WTC11 (cell line): ENCODE data around the gene ERC1. TPM values are rescaled to one million over a fixed set of nuclear protein-coding genes. Genes with fewer than 3 reads are reported as not detected.

Source experiments
- ATAC-seq: fragments of 200-7000 bp; cut with Tn5 transposase; 2 replicates; pipeline ENCODE4 v1.10.0; 2021; ENCODE audit warnings: mild to moderate bottlenecking, moderate library complexity
- CTCF ChIA-PET: fragments of 300-600 bp; sonication (Branson Sonifier 250); formaldehyde crosslinking; loops from one replicate; lab custom pipeline; 2021; ENCODE audit warnings: antibody characterized with exemption; lab: Charles Lee
- POLR2A ChIA-PET: fragments of 350-600 bp; sonication (Branson Sonifier 250); formaldehyde crosslinking; loops from one replicate; lab custom pipeline; 2021; ENCODE audit warnings: antibody characterized with exemption; lab: Charles Lee
- DNase-seq: peaks from one replicate; pipeline ENCODE4 v3.0.0; 2021; ENCODE audit warnings: low spot score
- H3K27ac Mint-ChIP-seq: 2 replicates; pipeline ENCODE4 v1.8.0; 2021; ENCODE audit warnings: mixed read lengths
- H3K27me3 Mint-ChIP-seq: 2 replicates; pipeline ENCODE4 v1.8.0; 2021; ENCODE audit warnings: low read depth, mild to moderate bottlenecking, moderate library complexity, mixed read lengths
- H3K36me3 Mint-ChIP-seq: 2 replicates; pipeline ENCODE4 v1.8.0; 2021; ENCODE audit warnings: mixed read lengths
- H3K4me1 Mint-ChIP-seq: 2 replicates; pipeline ENCODE4 v1.8.0; 2022; ENCODE audit warnings: mixed read lengths
- H3K4me3 Mint-ChIP-seq: 2 replicates; pipeline ENCODE4 v1.8.0; 2021; ENCODE audit warnings: mild to moderate bottlenecking, moderate library complexity, mixed read lengths
- H3K9me3 Mint-ChIP-seq: 2 replicates; pipeline ENCODE4 v1.8.0; 2021; ENCODE audit warnings: mixed read lengths
- EMX1 ChIP-seq: fragments of 250-450 bp; sonication (Bioruptor Pico); IDR thresholded peaks from 2 replicates; pipeline ENCODE4 v1.8.0; 2021; ENCODE audit warnings: mild to moderate bottlenecking
- FOXJ3 ChIP-seq: sonication (generic); formaldehyde crosslinking; IDR thresholded peaks from 2 replicates; pipeline ENCODE4 v1.9.0; 2021; ENCODE audit warnings: missing genetic modification reagents, mild to moderate bottlenecking, borderline replicate concordance
- GRHL2 ChIP-seq: fragments of 250-450 bp; sonication (Bioruptor Pico); IDR thresholded peaks from 2 replicates; pipeline ENCODE4 v1.8.0; 2022; ENCODE audit warnings: mild to moderate bottlenecking, moderate library complexity; ENCODE audit not compliant: insufficient replicate concordance, severe bottlenecking
- HMGA2 ChIP-seq: fragments of 250-450 bp; sonication (Bioruptor Pico); IDR thresholded peaks from 2 replicates; pipeline ENCODE4 v1.4.0; 2021; ENCODE audit warnings: mild to moderate bottlenecking, moderate library complexity
- JUN ChIP-seq: sonication (generic); formaldehyde crosslinking; IDR thresholded peaks from 2 replicates; pipeline ENCODE4 v1.8.0; 2023; ENCODE audit warnings: mild to moderate bottlenecking, missing genetic modification reagents
- PRRX2 ChIP-seq: fragments of 250-450 bp; sonication (Bioruptor Pico); IDR thresholded peaks from 2 replicates; pipeline ENCODE4 v1.8.0; 2021; ENCODE audit warnings: mild to moderate bottlenecking
- SMAD3 ChIP-seq: sonication (generic); formaldehyde crosslinking; IDR thresholded peaks from 2 replicates; pipeline ENCODE4 v1.8.0; 2022; ENCODE audit warnings: missing genetic modification reagents, mild to moderate bottlenecking, borderline replicate concordance
- TEAD4 ChIP-seq: sonication (generic); formaldehyde crosslinking; IDR thresholded peaks from 2 replicates; pipeline ENCODE4 v1.8.0; 2022; ENCODE audit warnings: mild to moderate bottlenecking, missing genetic modification reagents
- TP53 ChIP-seq: sonication (generic); formaldehyde crosslinking; IDR thresholded peaks from 2 replicates; pipeline ENCODE4 v1.8.1; 2023; ENCODE audit warnings: mild to moderate bottlenecking, missing genetic modification reagents
- ZNF121 ChIP-seq: sonication (generic); formaldehyde crosslinking; IDR thresholded peaks from 2 replicates; pipeline ENCODE4 v1.8.0; 2023; ENCODE audit warnings: missing genetic modification reagents
- ZNF219 ChIP-seq: sonication (generic); formaldehyde crosslinking; IDR thresholded peaks from 2 replicates; pipeline ENCODE4 v1.8.0; 2023; ENCODE audit warnings: missing genetic modification reagents, mild to moderate bottlenecking, borderline replicate concordance
- ZNF671 ChIP-seq: fragments of 250-450 bp; sonication (Bioruptor Pico); IDR thresholded peaks from 2 replicates; pipeline ENCODE4 v1.8.0; 2021; ENCODE audit warnings: mild to moderate bottlenecking
- total RNA-seq: library from RNA; stranded (reverse); gene quantifications from 3 replicates; pipeline ENCODE4 v1.2.3, GENCODE V29; 2021
- TF ChIP-seq, protein P1 (sequence below): fragments of 250-450 bp; sonication (Bioruptor Pico); IDR thresholded peaks from 2 replicates; pipeline ENCODE4 v1.9.0; 2021; ENCODE audit warnings: moderate library complexity, mild to moderate bottlenecking, inconsistent platforms, borderline replicate concordance
- TF ChIP-seq, protein P2 (sequence below): sonication (generic); formaldehyde crosslinking; IDR thresholded peaks from 2 replicates; pipeline ENCODE4 v1.8.0; 2022; ENCODE audit warnings: mild to moderate bottlenecking, missing genetic modification reagents
- TF ChIP-seq, protein P3 (sequence below): sonication (generic); formaldehyde crosslinking; IDR thresholded peaks from 2 replicates; pipeline ENCODE4 v1.8.1; 2023; ENCODE audit warnings: mild to moderate bottlenecking, missing genetic modification reagents
- TF ChIP-seq, protein P4 (sequence below): sonication (generic); formaldehyde crosslinking; IDR thresholded peaks from 2 replicates; pipeline ENCODE4 v1.8.1; 2023; ENCODE audit warnings: mild to moderate bottlenecking, missing genetic modification reagents, borderline replicate concordance
- TF ChIP-seq, protein P5 (sequence below): sonication (generic); formaldehyde crosslinking; IDR thresholded peaks from 2 replicates; pipeline ENCODE4 v1.8.0; 2023; ENCODE audit warnings: missing genetic modification reagents, mild to moderate bottlenecking, borderline replicate concordance
- TF ChIP-seq, protein P6 (sequence below): sonication (generic); formaldehyde crosslinking; IDR thresholded peaks from 2 replicates; pipeline ENCODE4 v1.8.0; 2022; ENCODE audit warnings: missing genetic modification reagents
- TF ChIP-seq, protein P7 (sequence below): sonication (generic); formaldehyde crosslinking; IDR thresholded peaks from 2 replicates; pipeline ENCODE4 v1.8.1; 2023; ENCODE audit warnings: mild to moderate bottlenecking, missing genetic modification reagents, moderate library complexity

Gene ERC1
- total RNA-seq, 1 experiment from 2014 or later = 47.5 TPM

DNA sequence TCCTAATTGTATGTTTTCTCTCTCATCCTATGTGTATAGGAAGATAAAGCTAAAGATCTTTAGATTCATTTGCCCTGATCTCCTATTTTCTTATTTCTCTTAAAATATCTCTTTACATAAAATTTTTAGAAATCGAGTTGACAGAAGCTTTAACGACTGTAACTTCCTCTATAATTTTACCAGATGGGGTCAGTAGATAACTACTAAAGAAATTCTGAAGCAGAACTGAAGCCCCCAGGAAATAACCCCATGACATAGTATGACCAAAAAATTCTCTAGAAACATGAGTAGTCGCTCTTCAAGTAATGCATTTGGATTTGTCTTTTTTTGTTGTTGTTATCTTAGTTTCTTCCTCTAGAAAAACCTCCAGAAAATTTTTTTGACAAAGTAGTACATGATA, 288.0 kb downstream of the ERC1 start:
- no peaks in the 10 kb centered on the region for H3K27me3 Mint-ChIP-seq
- CTCF ChIA-PET = no interaction called here
- POLR2A ChIA-PET = no interaction called here
- DNase-seq (no peak), ATAC-seq (no peak)
- no peak overlapping the region for H3K4me3 Mint-ChIP-seq
- no peaks in the 10 kb centered on the region for H3K9me3 Mint-ChIP-seq
- H3K27ac Mint-ChIP-seq = no peak overlapping the region
- H3K36me3 Mint-ChIP-seq = no peaks in the 10 kb centered on the region
- peaks cover 15% of the 10 kb centered on the region for H3K4me1 Mint-ChIP-seq
- TF ChIP-seq ZNF121 (CRISPR knock-in tag) (no peak), FOXJ3 (CRISPR knock-in tag) (no peak), PRRX2 (CRISPR knock-in tag) (no peak), GRHL2 (CRISPR knock-in tag) (no peak), JUN (no peak), SMAD3 (no peak), EMX1 (no peak), ZNF219 (no peak), HMGA2 (CRISPR knock-in tag) (no peak), TP53 (CRISPR knock-in tag) (no peak)
- TF ChIP-seq, protein P1, sequence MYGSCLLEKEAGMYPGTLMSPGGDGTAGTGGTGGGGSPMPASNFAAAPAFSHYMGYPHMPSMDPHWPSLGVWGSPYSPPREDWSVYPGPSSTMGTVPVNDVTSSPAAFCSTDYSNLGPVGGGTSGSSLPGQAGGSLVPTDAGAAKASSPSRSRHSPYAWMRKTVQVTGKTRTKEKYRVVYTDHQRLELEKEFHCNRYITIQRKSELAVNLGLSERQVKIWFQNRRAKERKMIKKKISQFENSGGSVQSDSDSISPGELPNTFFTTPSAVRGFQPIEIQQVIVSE (CRISPR knock-in tag) = no peak
- TF ChIP-seq, protein P2, sequence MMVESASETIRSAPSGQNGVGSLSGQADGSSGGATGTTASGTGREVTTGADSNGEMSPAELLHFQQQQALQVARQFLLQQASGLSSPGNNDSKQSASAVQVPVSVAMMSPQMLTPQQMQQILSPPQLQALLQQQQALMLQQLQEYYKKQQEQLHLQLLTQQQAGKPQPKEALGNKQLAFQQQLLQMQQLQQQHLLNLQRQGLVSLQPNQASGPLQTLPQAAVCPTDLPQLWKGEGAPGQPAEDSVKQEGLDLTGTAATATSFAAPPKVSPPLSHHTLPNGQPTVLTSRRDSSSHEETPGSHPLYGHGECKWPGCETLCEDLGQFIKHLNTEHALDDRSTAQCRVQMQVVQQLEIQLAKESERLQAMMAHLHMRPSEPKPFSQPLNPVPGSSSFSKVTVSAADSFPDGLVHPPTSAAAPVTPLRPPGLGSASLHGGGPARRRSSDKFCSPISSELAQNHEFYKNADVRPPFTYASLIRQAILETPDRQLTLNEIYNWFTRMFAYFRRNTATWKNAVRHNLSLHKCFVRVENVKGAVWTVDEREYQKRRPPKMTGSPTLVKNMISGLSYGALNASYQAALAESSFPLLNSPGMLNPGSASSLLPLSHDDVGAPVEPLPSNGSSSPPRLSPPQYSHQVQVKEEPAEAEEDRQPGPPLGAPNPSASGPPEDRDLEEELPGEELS (CRISPR knock-in tag) = no peak
- TF ChIP-seq, protein P3, sequence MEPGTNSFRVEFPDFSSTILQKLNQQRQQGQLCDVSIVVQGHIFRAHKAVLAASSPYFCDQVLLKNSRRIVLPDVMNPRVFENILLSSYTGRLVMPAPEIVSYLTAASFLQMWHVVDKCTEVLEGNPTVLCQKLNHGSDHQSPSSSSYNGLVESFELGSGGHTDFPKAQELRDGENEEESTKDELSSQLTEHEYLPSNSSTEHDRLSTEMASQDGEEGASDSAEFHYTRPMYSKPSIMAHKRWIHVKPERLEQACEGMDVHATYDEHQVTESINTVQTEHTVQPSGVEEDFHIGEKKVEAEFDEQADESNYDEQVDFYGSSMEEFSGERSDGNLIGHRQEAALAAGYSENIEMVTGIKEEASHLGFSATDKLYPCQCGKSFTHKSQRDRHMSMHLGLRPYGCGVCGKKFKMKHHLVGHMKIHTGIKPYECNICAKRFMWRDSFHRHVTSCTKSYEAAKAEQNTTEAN (CRISPR knock-in tag) = no peak

DNA sequence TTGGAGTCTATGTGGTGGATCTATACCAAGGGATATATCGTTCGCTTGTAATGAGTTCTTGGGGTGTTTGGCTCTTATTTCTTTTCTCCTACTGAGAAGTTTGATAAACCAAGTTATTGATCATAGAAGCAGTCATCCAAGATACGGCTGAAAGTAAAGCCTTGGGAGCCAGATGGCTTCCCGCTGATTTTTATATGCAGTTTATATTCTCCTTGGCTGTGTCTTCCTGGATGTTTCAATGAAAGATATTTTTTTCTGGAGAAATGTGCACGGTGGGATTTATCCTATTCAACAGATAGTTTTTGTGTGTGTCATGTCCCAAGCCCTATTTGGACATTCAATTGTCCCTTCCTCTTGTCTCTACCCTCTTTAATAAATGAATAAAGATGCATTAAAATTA, 289.0 kb downstream of the ERC1 start:
- H3K27me3 Mint-ChIP-seq = no peaks in the 10 kb centered on the region
- H3K4me3 Mint-ChIP-seq = no peak overlapping the region
- POLR2A ChIA-PET = interaction anchor here (0.7 kb wide), 1 partner anchor 413 kb away, joined by 5 read pairs; no protein-coding TSS in a partner anchor
- DNase-seq (no peak), ATAC-seq (no peak)
- H3K36me3 Mint-ChIP-seq = no peaks in the 10 kb centered on the region
- H3K27ac Mint-ChIP-seq = no peak overlapping the region
- H3K4me1 Mint-ChIP-seq = peaks cover 15% of the 10 kb centered on the region
- no peaks in the 10 kb centered on the region for H3K9me3 Mint-ChIP-seq
- CTCF ChIA-PET = no interaction called here
- TF ChIP-seq, protein P4, sequence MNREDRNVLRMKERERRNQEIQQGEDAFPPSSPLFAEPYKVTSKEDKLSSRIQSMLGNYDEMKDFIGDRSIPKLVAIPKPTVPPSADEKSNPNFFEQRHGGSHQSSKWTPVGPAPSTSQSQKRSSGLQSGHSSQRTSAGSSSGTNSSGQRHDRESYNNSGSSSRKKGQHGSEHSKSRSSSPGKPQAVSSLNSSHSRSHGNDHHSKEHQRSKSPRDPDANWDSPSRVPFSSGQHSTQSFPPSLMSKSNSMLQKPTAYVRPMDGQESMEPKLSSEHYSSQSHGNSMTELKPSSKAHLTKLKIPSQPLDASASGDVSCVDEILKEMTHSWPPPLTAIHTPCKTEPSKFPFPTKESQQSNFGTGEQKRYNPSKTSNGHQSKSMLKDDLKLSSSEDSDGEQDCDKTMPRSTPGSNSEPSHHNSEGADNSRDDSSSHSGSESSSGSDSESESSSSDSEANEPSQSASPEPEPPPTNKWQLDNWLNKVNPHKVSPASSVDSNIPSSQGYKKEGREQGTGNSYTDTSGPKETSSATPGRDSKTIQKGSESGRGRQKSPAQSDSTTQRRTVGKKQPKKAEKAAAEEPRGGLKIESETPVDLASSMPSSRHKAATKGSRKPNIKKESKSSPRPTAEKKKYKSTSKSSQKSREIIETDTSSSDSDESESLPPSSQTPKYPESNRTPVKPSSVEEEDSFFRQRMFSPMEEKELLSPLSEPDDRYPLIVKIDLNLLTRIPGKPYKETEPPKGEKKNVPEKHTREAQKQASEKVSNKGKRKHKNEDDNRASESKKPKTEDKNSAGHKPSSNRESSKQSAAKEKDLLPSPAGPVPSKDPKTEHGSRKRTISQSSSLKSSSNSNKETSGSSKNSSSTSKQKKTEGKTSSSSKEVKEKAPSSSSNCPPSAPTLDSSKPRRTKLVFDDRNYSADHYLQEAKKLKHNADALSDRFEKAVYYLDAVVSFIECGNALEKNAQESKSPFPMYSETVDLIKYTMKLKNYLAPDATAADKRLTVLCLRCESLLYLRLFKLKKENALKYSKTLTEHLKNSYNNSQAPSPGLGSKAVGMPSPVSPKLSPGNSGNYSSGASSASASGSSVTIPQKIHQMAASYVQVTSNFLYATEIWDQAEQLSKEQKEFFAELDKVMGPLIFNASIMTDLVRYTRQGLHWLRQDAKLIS = no peak
- TF ChIP-seq, protein P5, sequence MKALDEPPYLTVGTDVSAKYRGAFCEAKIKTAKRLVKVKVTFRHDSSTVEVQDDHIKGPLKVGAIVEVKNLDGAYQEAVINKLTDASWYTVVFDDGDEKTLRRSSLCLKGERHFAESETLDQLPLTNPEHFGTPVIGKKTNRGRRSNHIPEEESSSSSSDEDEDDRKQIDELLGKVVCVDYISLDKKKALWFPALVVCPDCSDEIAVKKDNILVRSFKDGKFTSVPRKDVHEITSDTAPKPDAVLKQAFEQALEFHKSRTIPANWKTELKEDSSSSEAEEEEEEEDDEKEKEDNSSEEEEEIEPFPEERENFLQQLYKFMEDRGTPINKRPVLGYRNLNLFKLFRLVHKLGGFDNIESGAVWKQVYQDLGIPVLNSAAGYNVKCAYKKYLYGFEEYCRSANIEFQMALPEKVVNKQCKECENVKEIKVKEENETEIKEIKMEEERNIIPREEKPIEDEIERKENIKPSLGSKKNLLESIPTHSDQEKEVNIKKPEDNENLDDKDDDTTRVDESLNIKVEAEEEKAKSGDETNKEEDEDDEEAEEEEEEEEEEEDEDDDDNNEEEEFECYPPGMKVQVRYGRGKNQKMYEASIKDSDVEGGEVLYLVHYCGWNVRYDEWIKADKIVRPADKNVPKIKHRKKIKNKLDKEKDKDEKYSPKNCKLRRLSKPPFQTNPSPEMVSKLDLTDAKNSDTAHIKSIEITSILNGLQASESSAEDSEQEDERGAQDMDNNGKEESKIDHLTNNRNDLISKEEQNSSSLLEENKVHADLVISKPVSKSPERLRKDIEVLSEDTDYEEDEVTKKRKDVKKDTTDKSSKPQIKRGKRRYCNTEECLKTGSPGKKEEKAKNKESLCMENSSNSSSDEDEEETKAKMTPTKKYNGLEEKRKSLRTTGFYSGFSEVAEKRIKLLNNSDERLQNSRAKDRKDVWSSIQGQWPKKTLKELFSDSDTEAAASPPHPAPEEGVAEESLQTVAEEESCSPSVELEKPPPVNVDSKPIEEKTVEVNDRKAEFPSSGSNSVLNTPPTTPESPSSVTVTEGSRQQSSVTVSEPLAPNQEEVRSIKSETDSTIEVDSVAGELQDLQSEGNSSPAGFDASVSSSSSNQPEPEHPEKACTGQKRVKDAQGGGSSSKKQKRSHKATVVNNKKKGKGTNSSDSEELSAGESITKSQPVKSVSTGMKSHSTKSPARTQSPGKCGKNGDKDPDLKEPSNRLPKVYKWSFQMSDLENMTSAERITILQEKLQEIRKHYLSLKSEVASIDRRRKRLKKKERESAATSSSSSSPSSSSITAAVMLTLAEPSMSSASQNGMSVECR (CRISPR knock-in tag) = no peak
- TF ChIP-seq SMAD3 (no peak), ZNF671 (CRISPR knock-in tag) (no peak), TEAD4 (CRISPR knock-in tag) (no peak)
- TF ChIP-seq, protein P6, sequence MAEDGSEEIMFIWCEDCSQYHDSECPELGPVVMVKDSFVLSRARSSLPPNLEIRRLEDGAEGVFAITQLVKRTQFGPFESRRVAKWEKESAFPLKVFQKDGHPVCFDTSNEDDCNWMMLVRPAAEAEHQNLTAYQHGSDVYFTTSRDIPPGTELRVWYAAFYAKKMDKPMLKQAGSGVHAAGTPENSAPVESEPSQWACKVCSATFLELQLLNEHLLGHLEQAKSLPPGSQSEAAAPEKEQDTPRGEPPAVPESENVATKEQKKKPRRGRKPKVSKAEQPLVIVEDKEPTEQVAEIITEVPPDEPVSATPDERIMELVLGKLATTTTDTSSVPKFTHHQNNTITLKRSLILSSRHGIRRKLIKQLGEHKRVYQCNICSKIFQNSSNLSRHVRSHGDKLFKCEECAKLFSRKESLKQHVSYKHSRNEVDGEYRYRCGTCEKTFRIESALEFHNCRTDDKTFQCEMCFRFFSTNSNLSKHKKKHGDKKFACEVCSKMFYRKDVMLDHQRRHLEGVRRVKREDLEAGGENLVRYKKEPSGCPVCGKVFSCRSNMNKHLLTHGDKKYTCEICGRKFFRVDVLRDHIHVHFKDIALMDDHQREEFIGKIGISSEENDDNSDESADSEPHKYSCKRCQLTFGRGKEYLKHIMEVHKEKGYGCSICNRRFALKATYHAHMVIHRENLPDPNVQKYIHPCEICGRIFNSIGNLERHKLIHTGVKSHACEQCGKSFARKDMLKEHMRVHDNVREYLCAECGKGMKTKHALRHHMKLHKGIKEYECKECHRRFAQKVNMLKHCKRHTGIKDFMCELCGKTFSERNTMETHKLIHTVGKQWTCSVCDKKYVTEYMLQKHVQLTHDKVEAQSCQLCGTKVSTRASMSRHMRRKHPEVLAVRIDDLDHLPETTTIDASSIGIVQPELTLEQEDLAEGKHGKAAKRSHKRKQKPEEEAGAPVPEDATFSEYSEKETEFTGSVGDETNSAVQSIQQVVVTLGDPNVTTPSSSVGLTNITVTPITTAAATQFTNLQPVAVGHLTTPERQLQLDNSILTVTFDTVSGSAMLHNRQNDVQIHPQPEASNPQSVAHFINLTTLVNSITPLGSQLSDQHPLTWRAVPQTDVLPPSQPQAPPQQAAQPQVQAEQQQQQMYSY (CRISPR knock-in tag) = no peak
- TF ChIP-seq, protein P7, sequence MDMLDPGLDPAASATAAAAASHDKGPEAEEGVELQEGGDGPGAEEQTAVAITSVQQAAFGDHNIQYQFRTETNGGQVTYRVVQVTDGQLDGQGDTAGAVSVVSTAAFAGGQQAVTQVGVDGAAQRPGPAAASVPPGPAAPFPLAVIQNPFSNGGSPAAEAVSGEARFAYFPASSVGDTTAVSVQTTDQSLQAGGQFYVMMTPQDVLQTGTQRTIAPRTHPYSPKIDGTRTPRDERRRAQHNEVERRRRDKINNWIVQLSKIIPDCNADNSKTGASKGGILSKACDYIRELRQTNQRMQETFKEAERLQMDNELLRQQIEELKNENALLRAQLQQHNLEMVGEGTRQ (CRISPR knock-in tag) = no peak
